ENCODE data around the gene RGS21. TPM values are rescaled to one million over a fixed set of nuclear protein-coding genes. Genes with fewer than 3 reads are reported as not detected.
"Not testable (repeated sequence)": the region's sequence is repeated elsewhere in the genome, so short reads cannot be mapped to it uniquely, and the experiment has no call there.

Gene RGS21
- not detected for polyA plus RNA-seq (2013, experiment 1 of 2)
- not detected for polyA plus RNA-seq (2013, experiment 2 of 2)

- H3K36me3 ChIP-seq (ENCODE audit: control insufficient read depth, insufficient read depth, low read length), result no peaks in the 10 kb centered on the region
- no CpG with 5 or more reads among the region's 2 CpGs for WGBS, 2 experiments (ENCODE audit: insufficient coverage in 2 of 2)
- no peaks in the 10 kb centered on the region for H3K9me3 ChIP-seq (ENCODE audit: control insufficient read depth, low read length)
- H3K27ac ChIP-seq (ENCODE audit: low read depth, low read length, severe bottlenecking), result no peak within 1 kb of the TSS
- H3K4me1 ChIP-seq (ENCODE audit: control insufficient read depth, insufficient read depth, low read length, poor library complexity, severe bottlenecking), result no peaks in the 10 kb centered on the region
- no peak within 1 kb of the TSS for H3K4me3 ChIP-seq (ENCODE audit: extremely low read depth, insufficient read depth, low read length, poor library complexity, severe bottlenecking)
Observed at GRCh38 chr1:192316942-192317450, at the start of gene RGS21. Gene RGS21 (plus strand): TSS chr1:192316992. CDS start chr1:192343037, 26,045 bp downstream.

GRCh38 chr1:192268468-192269052, 48.2 kb upstream of the RGS21 start:
- 100% methylated on average over 5 of the region's 6 CpGs; no CpG with 5 or more reads in 1 of the 2 experiments for WGBS, 2 experiments (ENCODE audit: insufficient coverage in 2 of 2)
- Histone ChIP-seq H3K4me3 (ENCODE audit: extremely low read depth, insufficient read depth, low read length, poor library complexity, severe bottlenecking) (no peak overlapping the region), H3K36me3 (ENCODE audit: control insufficient read depth, insufficient read depth, low read length) (no peaks in the 10 kb centered on the region), H3K9me3 (ENCODE audit: control insufficient read depth, low read length) (no peaks in the 10 kb centered on the region), H3K27ac (ENCODE audit: low read depth, low read length, severe bottlenecking) (no peak overlapping the region), H3K4me1 (ENCODE audit: control insufficient read depth, insufficient read depth, low read length, poor library complexity, severe bottlenecking) (no peaks in the 10 kb centered on the region)

GRCh38 chr1:192270398-192270797, 46.4 kb upstream of the RGS21 start:
- H3K36me3 ChIP-seq (ENCODE audit: control insufficient read depth, insufficient read depth, low read length), result no peaks in the 10 kb centered on the region
- H3K4me1 ChIP-seq (ENCODE audit: control insufficient read depth, insufficient read depth, low read length, poor library complexity, severe bottlenecking), result no peaks in the 10 kb centered on the region
- H3K27ac ChIP-seq (ENCODE audit: low read depth, low read length, severe bottlenecking), result no peak overlapping the region
- H3K9me3 ChIP-seq (ENCODE audit: control insufficient read depth, low read length), result no peaks in the 10 kb centered on the region
- H3K4me3 ChIP-seq (ENCODE audit: extremely low read depth, insufficient read depth, low read length, poor library complexity, severe bottlenecking), result no peak overlapping the region
- WGBS, 2 experiments (ENCODE audit: insufficient coverage in 2 of 2), result no CpG with 5 or more reads among the region's 1 CpG

- H3K4me3 ChIP-seq (ENCODE audit: extremely low read depth, insufficient read depth, low read length, poor library complexity, severe bottlenecking), result no peak overlapping the region
- H3K4me1 ChIP-seq (ENCODE audit: control insufficient read depth, insufficient read depth, low read length, poor library complexity, severe bottlenecking), result no peaks in the 10 kb centered on the region
- no peak overlapping the region for H3K27ac ChIP-seq (ENCODE audit: low read depth, low read length, severe bottlenecking)
- H3K36me3 ChIP-seq (ENCODE audit: control insufficient read depth, insufficient read depth, low read length), result no peaks in the 10 kb centered on the region
- H3K9me3 ChIP-seq (ENCODE audit: control insufficient read depth, low read length), result no peaks in the 10 kb centered on the region
- 93 to 100% methylated on average over 1 to 2 of the region's 3 CpGs for whole genome bisulfite sequencing, 2 experiments (ENCODE audit: insufficient coverage in 2 of 2)
Observed at GRCh38 chr1:192272732-192273131, 44.1 kb upstream of the RGS21 start.

GRCh38 chr1:192274588-192274987, 42.2 kb upstream of the RGS21 start:
- 95 to 100% methylated on average over 3 of the region's 3 CpGs for WGBS, 2 experiments (ENCODE audit: insufficient coverage in 2 of 2)
- Histone ChIP-seq H3K4me1 (ENCODE audit: control insufficient read depth, insufficient read depth, low read length, poor library complexity, severe bottlenecking) (no peaks in the 10 kb centered on the region), H3K36me3 (ENCODE audit: control insufficient read depth, insufficient read depth, low read length) (no peaks in the 10 kb centered on the region)

GRCh38 chr1:192277635-192278034, 39.2 kb upstream of the RGS21 start:
- 100% methylated on average over 1 of the region's 1 CpG; no CpG with 5 or more reads in 1 of the 2 experiments for WGBS, 2 experiments (ENCODE audit: insufficient coverage in 2 of 2)
- no peak overlapping the region for H3K4me3 ChIP-seq (ENCODE audit: extremely low read depth, insufficient read depth, low read length, poor library complexity, severe bottlenecking)
- H3K4me1 ChIP-seq (ENCODE audit: control insufficient read depth, insufficient read depth, low read length, poor library complexity, severe bottlenecking), result no peaks in the 10 kb centered on the region
- peaks cover 6% of the 10 kb centered on the region for H3K9me3 ChIP-seq (ENCODE audit: control insufficient read depth, low read length)
- no peaks in the 10 kb centered on the region for H3K36me3 ChIP-seq (ENCODE audit: control insufficient read depth, insufficient read depth, low read length)
- H3K27ac ChIP-seq (ENCODE audit: low read depth, low read length, severe bottlenecking), result no peak overlapping the region

More at GRCh38 chr1:192274588-192274987, 42.2 kb upstream of the RGS21 start:
- Histone ChIP-seq H3K4me3 (ENCODE audit: extremely low read depth, insufficient read depth, low read length, poor library complexity, severe bottlenecking) (no peak overlapping the region), H3K27ac (ENCODE audit: low read depth, low read length, severe bottlenecking) (no peak overlapping the region), H3K9me3 (ENCODE audit: control insufficient read depth, low read length) (no peaks in the 10 kb centered on the region)

GRCh38 chr1:192284927-192285326, 31.9 kb upstream of the RGS21 start:
- H3K4me3 ChIP-seq (ENCODE audit: extremely low read depth, insufficient read depth, low read length, poor library complexity, severe bottlenecking), result no peak overlapping the region
- H3K27ac ChIP-seq (ENCODE audit: low read depth, low read length, severe bottlenecking), result no peak overlapping the region
- no peaks in the 10 kb centered on the region for H3K4me1 ChIP-seq (ENCODE audit: control insufficient read depth, insufficient read depth, low read length, poor library complexity, severe bottlenecking)
- H3K36me3 ChIP-seq (ENCODE audit: control insufficient read depth, insufficient read depth, low read length), result no peaks in the 10 kb centered on the region
- 80 to 85% methylated on average over 2 of the region's 2 CpGs for WGBS, 2 experiments (ENCODE audit: insufficient coverage in 2 of 2)
- H3K9me3 ChIP-seq (ENCODE audit: control insufficient read depth, low read length), result peaks cover 13% of the 10 kb centered on the region

- WGBS, 2 experiments (ENCODE audit: insufficient coverage in 2 of 2), result no CpG with 5 or more reads among the region's 1 CpG
- Histone ChIP-seq H3K36me3 (ENCODE audit: control insufficient read depth, insufficient read depth, low read length) (no peaks in the 10 kb centered on the region), H3K9me3 (ENCODE audit: control insufficient read depth, low read length) (no peaks in the 10 kb centered on the region), H3K4me1 (ENCODE audit: control insufficient read depth, insufficient read depth, low read length, poor library complexity, severe bottlenecking) (no peaks in the 10 kb centered on the region), H3K27ac (ENCODE audit: low read depth, low read length, severe bottlenecking) (no peak overlapping the region), H3K4me3 (ENCODE audit: extremely low read depth, insufficient read depth, low read length, poor library complexity, severe bottlenecking) (no peak overlapping the region)
Observed at GRCh38 chr1:192303029-192303428, 13.8 kb upstream of the RGS21 start.

- not testable (repeated sequence) for H3K36me3 ChIP-seq (ENCODE audit: control insufficient read depth, insufficient read depth, low read length); H3K4me3 ChIP-seq (ENCODE audit: extremely low read depth, insufficient read depth, low read length, poor library complexity, severe bottlenecking); H3K4me1 ChIP-seq (ENCODE audit: control insufficient read depth, insufficient read depth, low read length, poor library complexity, severe bottlenecking); H3K9me3 ChIP-seq (ENCODE audit: control insufficient read depth, low read length); H3K27ac ChIP-seq (ENCODE audit: low read depth, low read length, severe bottlenecking)
- WGBS, 2 experiments (ENCODE audit: insufficient coverage in 2 of 2), result 75 to 100% methylated on average over 1 of the region's 2 CpGs
Observed at GRCh38 chr1:192308314-192308713, 8.5 kb upstream of the RGS21 start.

- Histone ChIP-seq H3K27ac (ENCODE audit: low read depth, low read length, severe bottlenecking) (no peak overlapping the region), H3K4me3 (ENCODE audit: extremely low read depth, insufficient read depth, low read length, poor library complexity, severe bottlenecking) (no peak overlapping the region), H3K4me1 (ENCODE audit: control insufficient read depth, insufficient read depth, low read length, poor library complexity, severe bottlenecking) (no peaks in the 10 kb centered on the region), H3K9me3 (ENCODE audit: control insufficient read depth, low read length) (no peaks in the 10 kb centered on the region), H3K36me3 (ENCODE audit: control insufficient read depth, insufficient read depth, low read length) (no peaks in the 10 kb centered on the region)
- WGBS, 2 experiments (ENCODE audit: insufficient coverage in 2 of 2), result no CpG with 5 or more reads among the region's 1 CpG
Observed at GRCh38 chr1:192311281-192311680, 5.5 kb upstream of the RGS21 start.

GRCh38 chr1:192327997-192328396, 11.2 kb downstream of the RGS21 start:
- Histone ChIP-seq H3K9me3 (ENCODE audit: control insufficient read depth, low read length) (no peaks in the 10 kb centered on the region), H3K36me3 (ENCODE audit: control insufficient read depth, insufficient read depth, low read length) (no peaks in the 10 kb centered on the region), H3K4me1 (ENCODE audit: control insufficient read depth, insufficient read depth, low read length, poor library complexity, severe bottlenecking) (no peaks in the 10 kb centered on the region), H3K27ac (ENCODE audit: low read depth, low read length, severe bottlenecking) (no peak overlapping the region), H3K4me3 (ENCODE audit: extremely low read depth, insufficient read depth, low read length, poor library complexity, severe bottlenecking) (no peak overlapping the region)
- WGBS, 2 experiments (ENCODE audit: insufficient coverage in 2 of 2), result 86% methylated on average over 3 of the region's 6 CpGs; no CpG with 5 or more reads in 1 of the 2 experiments

Measured in mesodermal cell (in vitro differentiated cells).